GM19043 (cell line): Measurements from ENCODE around the gene WWC2.

Experiments used
- ATAC-seq: cut with Tn5 transposase; IDR thresholded peaks from one replicate; pipeline ENCODE4 v1.9.1; 2021; ENCODE audit warnings: low read depth; ENCODE audit not compliant: unreplicated experiment

The WWC2 gene

GRCh38 chr4:183248201-183248600, 149.1 kb downstream of the WWC2 start:
- ATAC-seq: no peak

- no peak for ATAC-seq
Measured at GRCh38 chr4:183249854-183250253, 150.8 kb downstream of the WWC2 start.

DNA sequence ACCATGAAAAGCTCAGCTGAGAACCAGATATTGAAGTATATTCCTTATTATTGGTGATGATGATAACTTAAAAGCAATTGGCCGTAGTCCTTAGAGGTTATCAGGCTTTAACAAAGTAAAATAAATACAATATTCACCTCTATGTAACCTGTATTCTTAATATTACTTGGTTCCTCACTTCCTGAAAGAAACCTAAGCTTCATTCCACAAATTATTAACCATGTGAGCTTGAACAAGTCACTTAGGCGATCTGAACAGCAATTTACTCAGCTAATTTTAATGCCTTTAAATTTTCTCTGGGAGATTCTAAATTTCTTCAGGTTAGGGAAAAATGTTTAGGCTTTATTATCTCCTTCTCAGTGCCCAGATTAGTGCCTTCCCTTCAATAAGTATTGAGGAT, 151.8 kb downstream of the WWC2 start:
- no peak for ATAC-seq

- ATAC-seq: no peak
Measured at GRCh38 chr4:183252959-183253358, 153.9 kb downstream of the WWC2 start.

DNA sequence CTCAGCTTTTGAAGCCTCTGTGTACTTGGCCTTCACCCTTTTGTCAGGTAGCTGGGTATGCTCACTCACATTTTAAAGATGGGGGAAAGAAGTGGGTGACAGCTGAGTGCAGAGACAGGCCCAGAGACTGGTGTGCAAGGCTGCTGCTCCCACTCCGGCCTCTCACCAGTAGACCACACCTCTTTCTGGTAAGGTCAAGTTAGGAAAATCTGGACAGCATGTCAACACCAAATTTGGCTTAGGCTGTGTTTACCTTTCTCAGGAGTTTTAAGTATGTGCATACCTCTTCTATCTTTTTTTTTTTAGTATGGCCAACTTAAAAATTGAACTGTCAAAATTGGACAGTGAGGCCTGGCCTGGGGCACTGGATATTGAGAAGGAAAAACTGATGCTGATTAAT, 154.4 kb downstream of the WWC2 start:
- no peak for ATAC-seq

DNA sequence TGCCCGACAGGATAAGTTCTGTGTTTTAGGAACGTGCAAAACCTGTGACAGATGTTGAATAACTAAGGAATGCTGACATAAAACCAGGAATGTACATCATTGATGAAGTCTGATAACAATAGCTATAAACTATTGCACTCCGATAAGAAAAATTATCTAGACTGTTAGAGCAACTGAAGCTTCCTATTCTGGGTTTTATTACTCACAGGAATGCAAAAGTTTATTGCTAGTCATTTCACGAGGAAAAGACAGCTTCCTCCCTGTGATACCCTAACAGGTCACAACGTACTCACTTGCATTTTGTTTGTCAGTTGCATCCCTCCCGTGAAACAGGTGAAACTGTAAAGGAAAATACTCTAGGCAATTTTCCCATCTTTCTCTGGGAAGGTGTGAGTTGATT, 155.1 kb downstream of the WWC2 start:
- no peak for ATAC-seq

DNA sequence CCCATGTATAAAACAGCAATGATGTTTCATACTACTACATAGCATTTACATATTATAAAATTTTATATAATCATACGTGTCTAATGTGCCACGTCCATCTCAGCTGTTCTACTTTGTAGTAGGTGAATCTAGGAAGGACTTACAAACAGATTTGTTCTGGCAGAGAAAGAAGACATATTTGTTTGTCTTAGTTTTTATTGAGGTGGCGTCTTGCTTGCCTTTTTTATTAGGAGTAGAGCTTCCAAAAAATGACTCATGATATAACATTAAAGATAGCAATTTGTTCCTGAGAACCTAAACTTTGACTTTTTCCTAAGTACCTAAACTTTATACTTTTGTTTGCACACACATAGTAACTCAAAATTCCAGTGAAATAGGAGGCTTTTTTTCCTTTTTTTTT, 156.4 kb downstream of the WWC2 start:
- no peak for ATAC-seq

- ATAC-seq: no peak
Measured at GRCh38 chr4:183256343-183256742, 157.3 kb downstream of the WWC2 start.

GRCh38 chr4:183256756-183257385, 157.8 kb downstream of the WWC2 start:
- peak; percentile 59 for ATAC-seq

GRCh38 chr4:183257808-183258207, 158.8 kb downstream of the WWC2 start:
- no peak for ATAC-seq

DNA sequence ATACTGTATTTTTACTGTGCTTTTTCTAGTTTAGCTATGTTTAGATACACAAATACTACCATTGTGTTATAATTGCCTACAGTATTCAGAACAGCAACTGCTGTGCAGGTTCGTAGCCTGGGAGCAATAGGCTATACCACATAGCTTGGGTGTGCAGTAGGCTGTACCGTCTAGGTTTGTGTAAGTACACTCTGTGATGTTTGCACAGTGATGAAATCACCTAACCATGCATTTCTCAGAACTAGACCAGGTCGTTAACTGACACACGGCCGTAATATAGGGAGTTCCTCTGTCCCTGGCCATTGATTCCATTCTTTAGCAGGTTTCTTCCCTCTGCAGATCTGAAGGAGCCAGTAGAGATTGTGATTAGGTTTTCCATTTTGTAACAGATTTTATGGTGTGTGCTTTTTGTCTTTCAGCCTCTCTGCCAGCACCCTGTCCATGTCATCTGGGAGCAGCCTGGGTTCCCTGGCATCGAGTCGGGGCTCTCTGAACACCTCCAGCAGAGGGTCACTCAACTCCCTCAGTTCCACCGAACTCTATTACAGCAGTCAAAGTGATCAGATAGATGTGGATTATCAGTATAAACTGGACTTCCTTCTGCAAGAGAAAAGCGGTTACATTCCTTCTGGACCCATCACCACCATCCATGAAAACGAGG, 161.6 kb downstream of the WWC2 start:
- no peak for ATAC-seq

- ATAC-seq: peak; percentile 91
Measured at GRCh38 chr4:183261953-183262775, 163.1 kb downstream of the WWC2 start.

DNA sequence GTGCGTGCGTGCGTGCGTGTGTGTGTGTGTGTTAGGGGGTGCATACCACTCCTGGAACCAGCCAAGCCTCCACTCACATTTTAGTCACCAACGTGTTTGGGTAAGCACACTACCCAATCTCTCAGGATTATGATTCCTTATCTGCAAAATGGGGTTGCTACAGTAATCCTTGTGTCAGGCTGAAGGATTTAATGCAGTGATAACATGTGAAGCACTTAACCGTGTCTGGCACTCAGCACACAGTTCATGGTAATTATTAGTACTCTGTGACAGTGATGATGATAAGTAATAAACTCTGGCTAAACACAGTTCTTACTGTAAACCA, 163.7 kb downstream of the WWC2 start:
- ATAC-seq: no peak

- ATAC-seq: no peak
Measured at GRCh38 chr4:183263787-183264386, 164.8 kb downstream of the WWC2 start.

- ATAC-seq: no peak
Measured at GRCh38 chr4:183264614-183265013, 165.6 kb downstream of the WWC2 start.

GRCh38 chr4:183266371-183266770, 167.3 kb downstream of the WWC2 start:
- no peak for ATAC-seq

- no peak for ATAC-seq
Measured at GRCh38 chr4:183268556-183268955, 169.5 kb downstream of the WWC2 start.

DNA sequence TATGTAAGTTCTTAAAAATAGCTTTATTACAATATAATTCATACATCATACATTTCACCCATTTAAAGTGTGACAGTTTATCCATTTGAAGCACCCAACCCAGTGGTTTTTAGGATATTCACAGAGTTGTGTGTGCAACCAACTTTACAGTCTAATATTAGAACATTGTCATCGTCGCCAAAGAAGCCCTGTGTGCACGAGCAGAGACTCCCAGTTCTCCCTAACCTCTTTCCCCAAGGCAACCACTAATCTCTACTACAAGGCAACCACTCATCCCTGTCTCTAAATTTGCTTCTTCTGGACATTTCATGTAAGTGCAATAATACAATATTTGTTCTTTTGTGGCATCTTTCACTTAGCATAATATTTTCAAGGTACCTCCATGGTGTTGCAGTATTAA, 173.3 kb downstream of the WWC2 start:
- ATAC-seq: no peak

DNA sequence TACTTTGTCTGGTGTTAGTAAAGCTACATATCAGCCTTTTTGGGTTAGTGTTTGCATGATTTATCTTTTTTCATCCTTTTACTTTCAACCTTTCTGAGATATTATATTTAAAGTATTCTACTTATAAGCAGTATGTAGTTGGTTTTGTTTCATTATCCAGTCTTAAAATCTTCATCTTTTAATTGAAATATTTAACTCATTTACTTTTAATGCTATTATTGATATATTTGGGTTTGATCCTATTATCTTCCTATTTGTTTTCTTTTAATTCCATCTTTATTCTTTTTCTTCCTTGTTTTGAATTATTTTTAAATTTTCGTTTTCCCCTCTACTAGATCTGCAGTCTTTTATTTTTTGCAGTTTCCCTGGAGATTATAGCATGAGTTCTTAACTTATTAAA, 177.0 kb downstream of the WWC2 start:
- no peak for ATAC-seq

DNA sequence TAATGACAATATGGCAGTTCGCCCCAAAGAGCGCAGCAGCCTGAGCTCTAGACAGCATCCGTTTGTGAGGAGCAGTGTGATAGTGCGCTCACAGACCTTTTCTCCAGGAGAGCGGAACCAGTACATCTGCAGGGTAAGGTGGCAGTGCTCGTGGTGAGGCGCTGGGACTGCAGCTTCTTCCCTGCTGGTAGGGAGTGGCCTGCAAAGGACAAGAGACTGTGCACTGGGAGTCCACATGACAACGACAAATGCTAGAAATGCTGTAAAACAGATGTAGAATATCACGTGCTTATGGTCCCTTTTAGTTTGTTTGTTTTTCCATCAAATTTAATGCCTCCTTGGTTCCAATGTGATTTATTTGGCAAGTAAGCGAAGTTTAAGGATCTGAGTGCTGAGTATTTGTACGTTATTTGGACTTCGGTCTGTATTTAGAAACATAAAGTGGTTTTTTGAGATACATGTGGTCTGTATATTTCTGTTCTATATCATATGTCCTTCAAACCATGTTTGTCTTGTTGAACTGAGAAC, 185.3 kb downstream of the WWC2 start:
- no peak for ATAC-seq

GRCh38 chr4:183284965-183285364, 185.9 kb downstream of the WWC2 start:
- no peak for ATAC-seq
